Suppressor macrophage treated with lipopolysaccharide for 1 hour (primary cell): ENCODE results near the gene HLCS.
"Not testable (repeated sequence)": the region's sequence is repeated elsewhere in the genome, so short reads cannot be mapped to it uniquely, and the experiment has no call there.

ENCODE experiments used
- DNase-seq, 3 donors: peaks; one replicate each; pipeline ENCODE4 v3.0.0-alpha.2; 2020 to 2022

HLCS gene

DNA sequence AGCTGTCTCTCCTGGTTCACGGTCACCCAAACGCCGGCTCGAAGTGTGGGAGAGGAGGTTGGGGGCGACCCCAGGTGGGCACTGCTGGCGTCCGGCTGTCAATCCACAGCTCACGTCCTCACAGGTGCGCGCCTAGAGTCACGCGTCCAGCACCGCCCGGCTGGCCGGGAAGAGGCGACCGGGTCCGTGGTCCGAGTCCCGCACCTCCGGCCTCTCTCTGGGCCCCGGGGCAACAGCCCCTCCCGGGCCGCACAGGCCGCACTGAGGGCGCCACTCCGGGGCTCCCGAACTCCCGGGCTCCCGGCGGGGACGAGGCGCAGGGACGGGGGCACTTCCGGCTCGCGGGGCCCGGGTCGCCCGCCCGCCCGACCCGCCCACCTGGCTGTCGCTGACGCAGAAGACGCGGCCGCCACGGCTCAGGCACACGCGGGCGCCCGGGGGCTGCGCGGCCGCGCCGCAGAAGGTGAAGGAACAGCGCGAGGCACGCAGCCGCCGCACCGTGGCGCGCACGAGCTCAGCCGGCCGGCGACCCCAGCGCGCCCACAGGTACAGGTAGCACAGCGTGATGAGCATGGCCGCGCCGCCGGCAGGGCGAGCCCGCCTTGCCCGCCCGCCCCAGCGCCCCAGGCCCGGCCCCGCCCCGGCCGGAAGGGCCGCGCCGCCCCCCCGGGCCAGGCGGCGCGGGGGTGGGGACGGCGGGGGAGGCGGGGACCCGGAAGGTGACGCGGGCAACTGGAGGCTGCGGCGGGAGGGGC lies at the start of gene HLCS:
Gene HLCS (minus strand): TSS at position 604 of the 755 bp plus-strand sequence. CDS start 31 bp downstream, at position 573.
- peak; percentile 70 to 93 (median 83) for DNase-seq

DNA sequence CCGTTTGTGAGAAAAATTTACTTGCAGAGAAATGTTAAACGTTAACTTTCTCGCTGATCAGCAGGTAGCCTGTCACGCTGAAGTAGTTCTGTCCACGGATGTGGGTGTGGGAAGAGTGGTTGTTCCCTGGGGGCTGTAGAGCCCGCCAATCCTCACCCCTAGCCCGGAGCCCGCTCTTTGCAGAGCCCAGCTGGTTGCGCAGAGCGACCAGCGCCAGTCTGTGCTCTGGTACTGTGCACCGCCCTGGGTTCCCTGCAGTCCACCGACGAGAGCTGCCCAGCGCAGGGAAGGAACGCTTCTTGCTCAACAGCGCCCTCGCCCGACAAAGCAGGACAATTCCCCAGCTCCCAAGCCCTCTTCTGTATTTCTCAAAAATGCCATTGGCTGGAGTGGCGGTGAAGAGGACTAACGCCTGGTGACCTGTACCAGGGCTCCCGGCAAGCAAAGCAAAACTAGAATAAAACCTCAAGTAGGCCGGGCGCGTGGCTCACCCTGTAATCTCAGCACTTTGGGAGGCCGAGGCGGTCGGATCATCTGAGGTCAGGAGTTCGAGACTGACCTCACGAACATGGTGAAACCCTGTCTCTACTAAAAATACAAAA lies 43.4 kb upstream of the HLCS start:
- peak; percentile 84 to 91 (median 90) for DNase-seq

DNA sequence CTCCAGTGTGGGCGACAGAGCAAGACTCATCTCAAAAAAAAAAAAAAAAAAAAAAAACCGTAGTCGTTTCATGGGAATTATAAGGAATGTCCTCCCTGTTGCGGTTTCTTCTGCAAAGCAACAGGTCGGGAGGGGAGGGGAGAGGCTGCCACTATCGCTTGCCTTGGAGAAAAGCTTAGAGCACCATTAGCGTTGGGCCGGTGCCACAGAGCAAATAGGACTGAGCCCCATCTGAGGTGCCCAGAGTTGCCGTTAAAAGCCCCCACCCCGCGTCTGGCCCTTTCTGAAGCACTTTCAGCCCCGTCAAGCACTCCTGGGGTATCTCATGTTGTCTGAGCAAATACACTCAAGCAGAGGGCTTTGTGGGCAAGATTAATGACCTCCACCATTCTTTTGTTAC lies 42.3 kb upstream of the HLCS start:
- DNase-seq: no peak

DNA sequence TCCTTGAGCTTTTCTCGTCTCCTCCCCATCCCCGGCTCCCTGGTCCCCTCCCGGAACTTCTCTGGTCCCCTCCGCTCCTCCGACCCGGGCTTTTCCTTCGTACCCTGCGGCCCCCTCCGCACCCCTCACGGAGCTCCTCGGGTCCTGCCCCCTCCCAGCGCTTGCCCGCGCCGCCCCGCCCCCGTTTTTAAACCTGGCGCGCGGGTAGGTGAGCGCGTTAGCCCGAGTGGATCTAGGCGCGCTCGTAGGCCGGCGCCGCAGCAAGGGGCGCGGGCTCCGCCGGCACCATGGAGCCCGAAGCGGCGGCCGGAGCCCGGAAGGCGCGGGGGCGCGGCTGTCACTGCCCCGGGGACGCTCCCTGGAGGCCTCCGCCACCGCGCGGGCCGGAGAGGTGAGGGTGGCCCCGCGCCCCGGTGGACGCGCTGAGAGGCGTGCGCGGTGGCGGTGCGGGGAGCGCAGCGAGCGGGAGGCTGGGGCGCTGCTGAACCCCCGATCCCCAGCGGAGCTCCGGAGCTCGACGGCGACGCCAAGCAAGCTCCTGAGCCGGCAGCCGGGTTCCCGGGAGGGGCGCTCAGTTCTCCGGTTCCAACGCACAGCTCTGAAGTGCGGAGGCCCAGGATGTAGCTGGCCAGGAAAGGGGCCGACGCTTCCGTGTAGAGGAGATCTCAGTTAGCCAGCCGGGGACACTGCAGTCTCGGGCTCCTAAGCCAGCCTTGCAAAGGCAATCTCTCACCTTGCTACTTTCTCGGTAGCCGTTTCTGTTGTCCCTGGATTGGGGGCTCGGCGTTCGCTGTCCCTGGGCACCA lies 40.2 kb upstream of the HLCS start, which contains the start of gene RIPPLY3:
Gene RIPPLY3 (plus strand): TSS at position 217 of the 806 bp plus-strand sequence. CDS start 71 bp downstream, at position 288.
- peak in 2 of 3 donors; percentile 6 to 51 for DNase-seq

DNA sequence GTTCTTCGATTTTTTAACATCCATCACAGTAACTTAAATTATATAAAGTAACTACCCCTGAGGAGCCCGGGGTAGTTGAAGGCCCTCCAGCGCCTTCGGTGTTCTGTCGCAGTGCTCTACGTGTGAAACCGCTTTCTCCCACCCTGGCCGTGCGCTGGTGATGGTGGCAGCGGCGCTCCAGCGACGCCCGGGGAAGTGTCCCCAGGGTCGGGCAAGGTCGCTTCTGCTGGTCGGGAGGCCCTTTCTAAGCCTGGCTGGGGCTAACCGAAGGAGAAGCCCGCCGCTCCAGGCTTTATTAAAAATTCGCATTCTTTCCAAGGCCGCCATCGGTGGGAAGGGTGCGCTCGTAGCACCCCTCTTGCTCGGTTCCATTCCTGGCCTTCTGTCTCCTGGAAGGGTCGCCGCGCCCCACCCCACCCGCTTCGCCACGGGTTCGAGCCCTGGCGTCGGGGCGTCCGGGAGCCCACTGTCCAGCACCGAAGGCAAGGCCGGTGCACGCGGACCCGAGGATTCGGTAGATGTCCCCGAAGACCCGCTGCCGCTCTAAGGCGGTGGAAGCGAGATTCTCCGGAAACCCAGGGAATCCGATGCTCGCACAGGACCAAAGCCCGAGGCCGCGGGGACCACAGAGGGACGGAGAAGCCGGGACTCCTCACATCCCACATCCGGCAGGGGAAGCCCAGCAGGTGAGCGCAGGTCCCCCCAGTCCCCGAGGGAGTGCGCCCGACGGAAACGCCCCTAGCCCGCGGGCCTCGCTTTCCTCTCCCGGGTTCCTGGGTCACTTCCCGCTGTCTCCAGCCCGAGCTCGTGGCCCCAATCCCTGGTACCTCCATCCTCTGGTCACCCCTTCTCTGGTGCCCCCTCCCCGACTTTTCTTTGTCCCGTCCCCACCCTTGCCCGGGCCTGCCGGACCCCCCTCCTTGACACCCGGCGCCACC lies 39.3 kb upstream of the HLCS start:
- no peak for DNase-seq

DNA sequence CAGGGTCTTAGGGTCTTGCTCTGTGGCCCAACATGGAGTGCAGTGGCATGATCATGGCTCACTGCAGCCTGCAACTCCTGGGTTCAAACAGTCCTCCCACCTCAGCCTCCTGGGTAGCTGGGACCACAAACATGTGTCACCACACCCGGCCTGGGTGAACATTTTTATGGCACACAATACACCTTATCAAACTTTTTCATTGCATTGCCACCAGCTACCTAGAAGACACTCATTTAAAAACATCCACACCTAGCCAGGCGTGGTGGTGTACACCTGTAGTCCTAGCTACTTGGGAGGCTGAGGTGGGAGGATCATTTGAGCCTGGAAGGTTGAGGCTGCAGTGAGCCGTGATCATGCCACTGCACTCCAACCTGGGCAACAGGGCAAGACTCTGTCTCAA lies 37.4 kb upstream of the HLCS start:
- not testable (repeated sequence) for DNase-seq

DNA sequence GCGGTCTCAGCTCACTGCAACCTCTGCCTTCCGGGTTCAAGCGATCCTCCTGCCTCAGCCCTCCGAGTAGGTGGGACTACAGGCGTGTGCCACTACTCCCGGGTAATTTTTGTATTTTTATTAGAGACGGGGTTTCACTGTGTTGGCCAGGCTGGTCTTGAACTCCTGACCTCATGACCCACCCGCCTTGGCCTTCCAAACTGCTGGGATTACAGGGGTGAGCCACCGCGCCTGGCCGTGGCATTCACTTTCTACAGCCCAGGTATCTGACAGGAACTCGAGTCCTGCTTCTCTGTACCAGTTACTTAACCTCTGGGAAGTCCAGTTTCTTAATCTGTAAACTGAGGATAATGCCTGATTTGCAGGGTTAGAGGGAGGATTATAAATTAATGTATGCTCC lies 36.4 kb upstream of the HLCS start:
- not testable (repeated sequence) for DNase-seq

DNA sequence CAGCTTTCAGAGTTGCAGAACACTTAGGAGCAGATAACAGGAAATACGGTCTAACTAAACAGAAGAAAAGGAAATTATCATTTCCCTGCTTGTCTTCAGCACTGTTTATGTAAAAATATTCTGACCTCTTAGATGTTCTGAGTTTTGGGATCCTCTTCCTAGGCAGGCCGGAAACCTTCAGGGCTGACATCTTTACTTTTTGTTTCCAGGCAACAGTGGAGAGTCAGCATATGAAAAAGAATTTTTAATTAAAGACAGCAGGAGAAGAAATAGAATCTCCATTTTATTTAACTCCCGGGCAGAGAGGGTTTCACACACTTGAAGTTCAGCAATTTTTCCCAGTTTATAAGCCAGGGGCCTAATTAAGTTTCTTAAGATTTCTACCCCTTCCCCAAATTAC lies 35.0 kb upstream of the HLCS start:
- DNase-seq: no peak

DNA sequence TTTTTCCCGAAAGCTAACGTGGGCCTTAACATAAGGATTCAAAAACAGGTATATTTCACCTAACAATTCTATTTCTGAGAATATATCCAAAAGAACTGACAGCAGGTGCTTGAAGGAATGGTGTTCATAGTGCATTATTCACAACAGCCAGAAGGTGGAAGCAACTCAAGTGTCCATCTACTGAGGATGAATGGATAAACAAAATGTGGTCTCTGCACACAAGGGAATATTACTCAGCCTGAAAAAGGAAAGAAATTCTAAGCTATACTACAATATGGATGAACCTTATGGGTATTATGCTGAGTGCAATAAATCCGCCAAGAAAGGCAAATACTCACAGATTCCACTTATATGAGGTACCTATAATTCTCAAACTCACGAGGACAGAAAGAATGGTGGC lies 33.9 kb upstream of the HLCS start:
- no peak for DNase-seq

DNA sequence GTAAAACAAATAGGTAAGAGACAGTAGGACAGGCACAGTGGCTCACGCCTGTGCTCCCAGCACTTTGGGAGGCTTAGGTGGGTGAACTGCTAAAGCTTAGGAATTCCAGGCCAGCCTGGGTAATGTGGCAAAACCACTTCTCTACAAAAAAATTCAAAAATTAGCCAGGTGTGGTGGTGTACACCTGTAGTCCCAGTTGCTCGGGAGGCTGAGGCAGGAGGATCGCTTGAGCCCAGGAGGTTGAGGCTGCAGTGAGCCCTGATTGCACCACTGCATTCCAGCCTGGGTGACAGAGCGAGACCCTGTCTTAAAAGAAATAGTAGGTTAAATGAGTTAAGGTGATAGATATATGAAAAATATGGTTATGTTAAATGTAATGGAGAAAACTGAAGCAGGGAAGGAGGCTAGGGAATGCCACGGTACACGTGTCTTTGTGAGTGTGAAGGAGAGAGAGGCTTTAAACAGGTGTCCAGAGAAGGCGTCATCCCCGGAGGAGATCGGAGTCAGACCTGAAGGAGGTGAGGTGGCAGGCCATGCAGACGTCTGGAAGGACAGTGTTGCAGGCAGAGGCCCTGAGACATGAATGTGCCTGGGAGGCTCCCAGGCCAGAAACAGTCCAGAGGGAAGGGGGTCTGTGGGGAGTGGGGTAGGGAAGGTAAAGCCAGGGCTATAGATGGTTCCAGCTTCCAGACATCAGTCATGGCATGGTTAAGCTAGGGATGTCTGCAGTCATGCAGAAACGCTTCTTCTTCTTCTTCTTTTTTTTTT lies 32.8 kb upstream of the HLCS start:
- DNase-seq: no peak

DNA sequence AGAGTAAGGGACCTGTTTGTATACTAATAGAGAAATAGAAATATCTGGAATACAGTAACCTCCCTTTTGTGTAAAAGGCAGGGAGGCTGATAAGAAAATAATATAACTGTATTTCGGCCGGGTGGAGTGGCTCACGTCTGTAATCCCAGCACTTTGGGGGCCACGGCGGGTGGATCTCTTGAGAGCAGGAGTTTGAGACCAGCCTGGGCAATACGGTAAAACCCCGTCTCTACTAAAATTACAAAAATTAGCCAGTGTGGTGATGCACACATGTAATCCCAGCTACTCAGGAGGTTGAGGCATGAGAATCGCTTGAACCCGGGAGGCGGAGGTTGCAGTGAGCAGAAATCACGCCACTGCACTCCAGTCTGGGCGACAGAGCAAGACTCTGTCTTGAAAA lies 28.8 kb upstream of the HLCS start:
- not testable (repeated sequence) for DNase-seq

DNA sequence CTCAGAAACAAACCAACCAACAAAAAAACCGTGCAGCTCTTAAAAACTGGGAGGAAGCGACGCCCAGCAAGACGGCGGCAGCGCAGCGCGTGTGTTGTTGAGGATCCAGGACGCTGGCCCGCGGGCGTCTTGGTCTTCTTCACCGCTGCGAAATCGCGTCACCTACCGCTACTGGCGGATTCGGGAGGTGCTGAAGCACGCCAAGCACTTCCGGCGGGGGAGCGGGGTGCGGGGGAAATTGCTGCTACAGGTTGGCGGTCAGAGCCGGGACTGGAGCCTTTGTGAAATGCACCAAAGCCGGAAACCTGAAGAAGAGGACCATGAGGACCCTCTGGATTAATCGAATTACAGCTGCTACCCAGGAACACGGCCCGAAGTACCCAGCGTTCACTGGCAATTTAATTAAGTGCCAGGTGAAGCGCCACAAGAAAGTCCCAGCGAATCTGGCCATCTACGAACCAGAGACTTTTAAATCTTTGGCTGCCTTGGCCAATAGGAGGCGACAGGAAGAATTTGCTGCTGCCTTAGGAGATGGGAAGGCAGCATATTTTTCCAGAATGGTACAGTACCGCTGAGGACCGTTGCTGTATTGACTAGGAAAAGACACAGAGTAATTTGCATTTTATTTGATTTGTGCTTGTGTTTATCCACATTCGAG lies 28.2 kb upstream of the HLCS start:
- DNase-seq: no peak

DNA sequence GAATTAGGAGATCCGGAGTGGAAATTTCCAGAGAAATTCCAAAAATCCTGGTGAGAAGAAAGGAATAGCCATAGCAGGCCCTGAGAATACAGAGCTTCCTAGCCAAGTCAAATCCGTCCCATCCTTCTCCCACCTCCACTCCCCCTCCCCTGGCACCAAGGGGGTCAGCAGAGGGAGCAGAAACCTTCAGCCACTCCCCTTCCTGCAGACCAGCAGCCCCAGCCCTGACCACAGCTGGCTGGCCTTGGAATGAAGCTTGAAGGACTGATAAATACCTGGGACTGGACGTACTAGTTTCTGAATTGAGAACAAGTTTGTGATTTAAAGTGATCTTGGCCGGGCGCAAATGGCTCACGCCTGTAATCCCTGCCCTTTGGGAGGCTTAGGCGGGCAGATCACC lies 26.2 kb upstream of the HLCS start:
- DNase-seq: no peak

DNA sequence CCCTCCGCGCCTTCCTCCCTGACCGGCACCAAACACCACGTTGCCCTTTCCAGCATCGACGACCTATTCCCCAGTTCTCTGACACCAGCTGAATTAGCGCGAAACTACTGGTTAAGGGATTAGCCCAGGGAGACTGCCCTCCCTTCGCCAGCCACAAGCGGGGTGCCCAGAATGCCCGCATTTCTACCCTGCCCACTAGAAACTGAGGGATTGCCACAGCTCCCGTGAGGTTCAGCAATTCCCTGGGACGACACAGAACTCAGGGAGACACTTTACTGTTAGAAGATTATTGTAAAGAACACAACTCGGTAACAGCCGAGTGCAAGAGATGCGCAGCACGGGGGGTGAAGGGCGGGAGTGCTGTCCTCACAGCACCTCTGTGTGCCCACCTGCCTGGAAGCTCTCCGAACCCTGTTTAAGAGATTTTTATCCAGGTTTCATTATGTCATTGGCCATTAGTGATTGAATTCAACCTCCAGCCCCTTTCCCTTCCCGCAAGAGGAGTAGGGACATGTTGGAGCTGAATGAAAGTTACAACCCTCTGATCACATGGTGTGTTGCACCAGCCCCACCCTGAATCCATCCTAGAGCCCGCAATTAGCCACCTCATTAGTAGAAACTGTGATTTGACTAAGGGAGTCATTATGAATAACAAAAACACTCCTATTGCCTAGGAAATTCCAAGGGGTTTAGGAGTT lies 24.2 kb upstream of the HLCS start:
- DNase-seq: no peak

DNA sequence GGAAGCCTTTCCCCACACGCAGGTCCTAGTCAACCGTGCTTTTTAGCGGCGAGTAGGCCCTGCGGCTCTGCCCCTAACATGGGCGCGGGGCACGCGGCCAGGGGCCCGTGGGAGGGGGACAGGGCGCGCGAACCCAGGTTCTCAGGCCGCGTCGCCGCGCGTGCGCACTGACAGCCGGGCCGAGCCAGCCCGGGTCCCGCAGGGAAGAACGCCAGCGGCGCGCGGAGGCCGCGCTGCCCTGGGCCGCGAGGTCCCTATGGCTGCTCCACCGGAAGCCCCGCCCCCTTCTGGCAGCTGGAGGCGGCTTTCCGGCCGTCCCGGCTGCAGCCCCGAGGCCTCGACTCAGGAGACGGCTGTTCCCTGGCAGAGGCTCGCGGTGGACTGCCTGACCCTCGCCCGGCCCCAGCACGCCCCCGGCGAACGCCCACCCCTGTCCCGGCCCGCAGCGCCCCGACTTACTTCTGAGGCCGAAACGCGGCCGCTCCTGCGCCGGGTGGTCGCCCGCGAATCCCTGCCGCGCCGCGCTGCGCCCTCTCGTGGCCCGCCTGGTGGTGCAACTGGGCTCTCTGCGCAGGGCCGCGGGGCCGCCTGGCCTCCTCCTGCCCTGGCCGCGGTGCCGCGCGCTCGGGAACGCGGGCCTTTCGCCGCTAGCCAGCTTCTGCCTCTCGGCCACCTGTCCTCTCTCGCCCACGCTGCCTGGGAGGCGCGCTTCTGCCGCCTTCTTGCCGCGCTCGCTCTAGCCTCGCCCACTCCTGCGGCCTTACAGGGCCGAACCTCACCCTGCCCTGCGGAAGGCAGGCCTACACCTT lies 23.4 kb upstream of the HLCS start:
- peak; percentile 95 to 99 (median 97) for DNase-seq

DNA sequence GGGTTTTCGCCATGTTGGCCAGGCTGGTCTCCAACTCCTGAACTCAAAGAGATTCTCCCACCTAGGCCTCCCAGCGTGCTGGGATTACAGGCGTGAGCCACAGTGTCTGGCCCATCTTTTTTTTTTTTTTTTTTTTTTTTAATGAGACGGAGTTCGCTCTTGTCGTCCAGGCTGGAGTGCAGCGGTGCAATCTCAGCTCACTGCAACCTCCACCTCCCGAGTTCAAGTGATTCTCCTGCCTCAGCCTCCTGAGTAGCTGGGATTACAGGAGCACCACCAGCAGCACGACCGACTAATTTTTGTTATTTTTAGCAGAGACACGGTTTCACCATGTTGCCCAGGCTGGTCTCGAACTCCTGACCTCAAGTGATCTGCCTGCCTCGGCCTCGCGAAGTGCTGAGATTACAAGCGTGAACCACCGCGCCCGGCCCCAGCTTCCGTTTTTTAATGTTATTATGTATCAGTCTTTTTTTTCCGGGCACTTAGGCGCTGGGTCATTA lies 22.8 kb upstream of the HLCS start:
- not testable (repeated sequence) for DNase-seq

DNA sequence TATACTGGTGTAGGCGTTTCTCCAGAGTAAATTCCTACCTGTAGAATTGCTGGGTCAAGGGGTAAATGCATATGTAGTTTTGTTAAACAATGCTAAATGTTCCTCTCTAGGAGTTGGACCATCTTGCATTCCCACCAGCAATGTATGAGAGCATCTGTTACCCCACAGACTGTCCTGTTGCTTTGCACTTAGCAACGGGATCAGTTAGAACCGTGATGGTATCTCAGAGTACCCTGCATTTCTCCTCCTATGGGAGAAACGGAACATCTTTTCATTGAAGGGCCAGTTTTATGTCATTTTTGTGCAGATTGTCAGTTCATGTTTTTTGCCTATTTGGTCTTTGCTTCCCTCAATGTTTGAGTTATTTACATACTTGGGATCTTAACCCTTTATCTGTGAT lies 22.1 kb upstream of the HLCS start:
- DNase-seq: no peak

DNA sequence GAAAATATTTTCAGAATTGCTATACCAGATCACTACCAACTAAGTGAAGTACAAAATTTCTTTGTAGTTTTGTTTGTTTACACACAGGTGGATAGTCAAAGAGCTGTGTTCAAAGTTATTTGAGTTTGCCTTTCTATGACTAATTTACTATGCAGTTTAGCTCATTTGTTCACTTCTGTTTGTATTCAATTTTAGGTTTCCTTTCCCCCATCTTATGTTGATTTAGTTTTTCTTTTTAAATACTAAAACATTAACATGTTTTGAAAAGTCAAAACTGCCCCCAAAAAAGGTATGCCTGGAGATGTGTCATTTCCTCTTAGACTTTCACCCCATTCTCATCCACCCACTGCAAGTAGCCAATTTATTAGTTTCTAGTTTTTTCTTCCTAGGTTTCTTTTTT lies 21.4 kb upstream of the HLCS start:
- DNase-seq: no peak
